Measurements from ENCODE around the gene HBEGF.

HBEGF gene

DNA sequence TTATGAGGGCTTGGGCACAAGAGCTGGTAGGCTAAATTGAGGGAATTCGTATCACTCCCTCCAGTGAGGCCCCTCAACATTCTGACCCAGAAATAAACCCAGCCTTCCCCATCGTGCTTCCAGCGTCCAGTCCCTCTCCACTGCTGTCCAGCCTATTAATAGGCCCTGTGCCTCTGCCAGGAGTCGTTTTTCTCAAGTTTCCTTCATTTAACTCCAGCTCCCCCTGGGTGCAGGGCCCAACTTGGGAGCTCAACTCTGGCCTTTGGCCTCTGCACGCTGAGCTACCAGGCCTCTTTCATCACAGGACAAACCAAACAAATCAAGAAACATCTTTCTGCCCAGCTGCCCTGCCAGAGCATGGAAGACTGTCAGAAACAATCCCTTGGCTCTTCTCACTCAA lies 10.0 kb downstream of the HBEGF start:
- DNase-seq (ENCODE audit: low spot score), result no peak

DNA sequence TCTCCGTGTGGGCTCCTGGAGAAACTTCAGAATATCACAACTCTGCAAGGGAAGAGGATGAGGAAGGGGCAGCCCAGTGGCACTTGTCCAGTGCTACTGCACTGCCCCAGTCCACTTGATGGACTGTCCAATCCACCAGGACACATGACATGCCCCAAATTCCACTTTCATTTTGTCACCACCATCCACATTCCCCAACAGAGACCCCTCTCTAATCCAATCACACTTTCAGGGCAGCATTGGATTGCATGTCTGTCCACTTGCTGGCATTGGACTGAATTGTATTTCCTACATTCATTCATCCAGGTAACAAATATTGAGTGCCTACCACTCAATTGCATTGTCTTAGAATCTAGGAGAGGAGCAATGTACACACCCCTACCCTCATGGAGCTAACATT lies 14.8 kb downstream of the HBEGF start:
- DNase-seq (ENCODE audit: low spot score), result no peak

DNA sequence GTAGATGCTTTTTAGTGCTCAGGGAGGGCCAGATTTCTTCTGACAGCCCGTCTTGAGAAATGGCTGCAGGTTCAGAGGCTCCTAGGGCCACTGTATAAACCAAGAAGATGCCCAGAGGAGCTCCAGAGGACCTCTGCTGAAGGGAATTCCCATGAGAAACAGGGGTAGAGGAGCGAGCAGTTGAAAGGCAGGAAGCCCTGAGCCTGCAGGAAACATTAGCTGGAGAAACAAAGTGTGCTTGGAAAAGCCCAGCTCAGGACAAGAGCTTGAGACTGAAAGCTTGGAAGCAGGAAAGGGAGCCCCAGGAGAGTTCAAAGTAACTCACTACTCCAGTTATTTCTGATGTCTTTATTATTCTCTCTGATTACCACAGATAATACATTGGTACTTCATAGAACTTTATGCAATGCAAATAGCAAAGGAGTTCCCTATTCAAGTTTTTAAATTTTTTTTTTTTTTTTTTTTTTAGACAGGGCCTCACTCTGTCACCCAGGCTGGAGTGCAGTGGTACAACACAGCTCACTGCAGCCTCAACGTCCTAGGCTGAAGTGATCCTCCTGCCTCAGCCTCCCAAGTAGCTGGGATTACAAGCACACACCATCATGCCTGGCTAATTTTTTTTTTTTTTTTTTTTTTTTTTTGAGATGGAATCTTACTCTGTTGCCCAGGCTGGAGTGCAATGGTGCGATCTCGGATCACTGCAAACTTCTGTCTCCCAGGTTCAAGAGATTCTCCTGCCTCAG lies 16.5 kb downstream of the HBEGF start:
- no peak for DNase-seq (ENCODE audit: low spot score)

DNA sequence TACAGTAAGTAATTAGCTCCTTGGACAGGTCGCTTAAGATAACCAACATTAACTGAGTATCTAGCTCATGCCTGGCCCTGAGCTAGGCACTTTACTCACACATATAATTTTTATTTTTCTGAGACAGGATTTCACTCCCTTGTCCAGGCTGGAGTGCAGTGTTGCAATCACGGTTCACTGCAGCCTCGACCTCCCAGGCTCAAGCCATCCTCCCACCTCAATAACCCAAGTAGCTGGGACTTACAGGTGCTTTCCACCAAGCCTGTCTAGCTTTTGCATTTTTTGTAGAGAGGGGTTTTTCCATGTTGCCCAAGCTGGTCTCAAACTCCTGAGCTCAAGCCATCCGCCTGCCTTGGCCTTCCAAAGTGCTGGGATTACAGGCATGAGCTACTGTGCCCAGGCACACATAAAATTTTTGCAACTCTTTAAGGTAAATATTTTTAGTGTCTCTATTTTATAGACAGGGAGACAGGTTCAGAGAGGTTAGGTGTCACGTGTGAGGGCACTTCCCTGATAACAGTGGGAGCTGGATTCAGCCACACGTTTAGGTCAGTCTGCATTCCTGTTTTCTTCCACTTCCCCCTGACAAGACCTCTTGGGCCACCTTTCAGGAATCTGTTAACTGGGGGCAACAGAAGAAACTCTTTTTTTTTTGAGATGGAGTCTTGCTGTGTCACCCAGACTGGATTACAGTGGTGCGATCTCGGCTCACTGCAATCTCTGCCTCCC lies 18.2 kb downstream of the HBEGF start:
- no peak for DNase-seq (ENCODE audit: low spot score)

DNA sequence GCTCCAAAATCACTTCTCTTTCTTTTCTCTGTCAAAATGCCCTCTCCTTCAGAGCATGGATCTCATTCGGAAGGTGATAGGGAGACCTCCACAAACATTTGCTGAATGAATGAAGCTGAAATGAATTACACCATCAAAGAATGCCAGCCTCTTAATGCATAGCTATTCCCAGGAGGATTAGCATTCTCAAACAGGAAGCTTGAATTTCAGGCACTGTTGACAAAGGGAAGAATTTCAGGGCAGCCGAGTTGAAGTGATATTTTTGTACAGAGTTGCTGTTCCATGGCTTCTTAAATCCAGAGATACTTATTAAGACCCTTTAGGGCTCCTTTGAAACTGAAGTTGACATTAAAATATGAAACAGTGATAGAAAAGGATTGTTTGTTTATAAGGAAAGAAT lies 18.8 kb downstream of the HBEGF start:
- DNase-seq (ENCODE audit: low spot score), result no peak

DNA sequence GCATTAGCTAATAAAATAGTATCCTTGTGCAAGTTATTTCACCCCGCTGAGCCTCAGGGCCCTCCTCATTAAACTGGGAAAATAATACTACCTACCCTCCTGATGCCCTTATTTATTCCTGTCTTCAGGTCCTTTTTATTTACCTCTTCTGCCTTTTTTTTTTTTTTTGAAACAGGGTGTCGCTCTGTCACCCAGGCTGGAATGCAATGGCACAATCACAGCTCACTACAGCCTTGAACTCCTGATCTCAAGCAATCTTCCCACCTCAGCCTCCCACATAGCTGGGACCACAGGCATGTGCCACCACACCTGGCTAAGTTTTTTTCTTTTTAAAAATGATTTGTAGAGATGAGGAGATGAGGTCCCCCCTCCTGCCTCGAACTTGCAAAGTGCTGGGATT lies 20.9 kb downstream of the HBEGF start:
- no peak for DNase-seq (ENCODE audit: low spot score)

DNA sequence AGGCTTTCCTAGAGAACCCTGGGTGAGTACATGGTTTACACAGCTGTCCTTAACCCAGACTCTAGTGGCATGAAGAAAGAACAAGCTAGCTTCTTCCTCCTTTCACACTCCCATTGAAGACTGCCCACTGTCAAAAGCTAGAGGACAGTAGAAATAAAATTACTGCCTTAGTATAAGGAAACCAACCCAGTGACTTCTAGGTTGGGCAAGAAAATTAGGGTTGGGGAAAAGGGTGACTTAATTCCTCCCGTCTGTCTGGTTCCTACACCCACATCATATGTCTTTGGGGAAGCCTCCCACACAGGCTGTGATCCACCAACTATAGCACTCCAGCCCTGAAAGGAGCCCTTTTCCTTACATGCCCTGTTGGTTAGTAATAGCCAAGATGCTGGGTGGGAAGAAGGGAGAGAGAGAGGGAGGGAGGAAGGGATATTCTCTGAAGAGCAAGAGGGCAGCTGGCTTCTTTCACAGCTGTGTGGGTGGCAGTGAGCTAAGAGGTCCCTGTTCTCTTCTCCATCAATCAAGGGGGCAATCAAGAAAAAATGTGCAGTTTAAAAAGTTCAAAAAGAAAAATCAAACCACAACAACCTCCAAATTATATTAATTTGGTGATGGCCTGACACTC lies 21.7 kb downstream of the HBEGF start:
- no peak for DNase-seq (ENCODE audit: low spot score)

DNA sequence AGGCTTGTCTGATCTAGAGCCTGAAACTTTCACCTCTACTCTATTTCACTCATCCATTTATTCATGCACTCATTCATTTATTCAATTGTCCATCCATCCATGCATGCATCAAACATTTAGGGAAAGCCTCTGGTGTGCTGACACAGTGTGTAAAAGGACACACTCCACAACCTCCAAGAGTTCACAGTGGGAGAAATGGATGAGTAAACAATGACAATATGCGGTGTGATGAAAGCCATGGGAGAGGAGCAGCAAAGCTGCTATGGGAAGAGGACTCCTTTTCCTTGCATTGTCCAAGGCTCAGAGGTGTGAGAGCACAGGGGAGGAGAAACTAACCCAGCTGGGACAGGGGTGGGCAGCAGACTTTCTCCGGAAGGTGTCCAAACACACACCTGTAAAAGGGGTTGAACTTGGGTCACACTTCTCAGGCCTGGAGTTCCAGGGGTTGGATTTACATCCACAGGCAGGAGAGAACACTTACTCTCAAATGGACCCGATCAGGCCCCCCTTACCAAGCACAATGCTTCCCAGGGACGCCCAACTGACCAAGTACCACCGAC lies 22.3 kb downstream of the HBEGF start:
- DNase-seq (ENCODE audit: low spot score), result no peak

DNA sequence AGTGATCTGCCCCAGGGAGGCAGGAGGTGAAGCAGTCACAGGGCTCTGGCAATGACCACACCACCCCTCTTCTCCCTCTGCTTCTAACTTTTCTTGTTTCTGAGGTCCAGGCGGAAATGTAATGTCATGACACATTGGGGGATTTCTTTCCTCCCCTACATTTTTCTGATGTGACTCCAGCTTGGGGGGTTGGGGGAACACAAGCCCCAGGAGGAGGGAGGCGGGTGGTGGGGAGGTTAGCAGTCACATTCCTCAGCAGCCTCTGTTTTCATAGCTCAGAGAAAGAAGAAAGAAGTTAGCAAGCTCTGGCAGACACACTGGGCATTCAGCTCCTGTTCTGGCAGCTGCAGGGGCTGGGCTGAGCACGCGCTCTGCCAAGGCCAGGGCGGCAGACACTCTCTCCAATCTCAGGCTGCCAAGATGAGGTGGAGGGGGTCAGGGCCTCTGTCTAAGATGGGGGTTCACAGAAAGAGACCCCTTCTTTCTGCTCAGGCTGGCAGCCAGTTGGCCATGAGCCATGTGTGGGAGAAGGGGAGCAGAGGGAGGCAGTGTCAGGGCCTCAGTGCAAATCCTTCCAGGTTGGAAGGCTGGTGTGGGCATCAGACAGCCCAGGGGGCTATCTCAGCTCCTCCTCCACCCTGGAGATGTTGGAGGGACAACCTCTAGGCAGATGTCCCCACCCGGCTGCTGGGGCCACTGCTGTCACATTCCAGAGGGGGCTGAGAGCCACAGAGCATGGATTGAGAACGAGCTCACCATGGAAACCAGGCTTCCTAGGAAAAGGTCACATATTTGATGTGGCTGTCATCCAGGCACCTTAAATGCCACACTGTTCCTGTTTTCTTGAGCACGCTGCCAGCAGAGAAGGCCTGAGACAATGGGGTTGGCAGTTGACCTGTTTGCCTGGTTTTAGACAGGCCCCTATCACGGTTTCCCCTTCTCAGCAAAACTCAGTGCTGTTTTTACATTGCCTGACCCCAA lies 23.4 kb downstream of the HBEGF start:
- no peak for DNase-seq (ENCODE audit: low spot score)

DNA sequence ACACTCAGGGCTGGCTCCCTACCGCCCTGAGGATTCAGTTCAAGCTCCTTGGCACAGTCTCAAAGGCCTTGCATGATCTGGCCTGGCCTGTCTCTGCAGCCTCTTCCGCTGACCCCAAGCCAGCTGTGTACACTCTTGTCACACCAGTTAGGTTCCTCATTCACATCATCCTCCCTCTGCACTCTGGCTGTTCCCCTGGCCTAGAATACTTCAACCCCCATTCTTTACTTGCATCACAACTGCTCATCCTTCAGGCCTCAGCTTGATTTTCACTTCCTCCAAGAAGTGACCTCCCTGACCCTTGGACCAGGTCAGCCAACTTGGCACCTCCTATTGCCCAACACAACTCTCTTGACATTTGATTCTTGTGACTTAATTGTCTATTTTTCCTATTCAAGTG lies 24.6 kb downstream of the HBEGF start:
- no peak for DNase-seq (ENCODE audit: low spot score)

DNA sequence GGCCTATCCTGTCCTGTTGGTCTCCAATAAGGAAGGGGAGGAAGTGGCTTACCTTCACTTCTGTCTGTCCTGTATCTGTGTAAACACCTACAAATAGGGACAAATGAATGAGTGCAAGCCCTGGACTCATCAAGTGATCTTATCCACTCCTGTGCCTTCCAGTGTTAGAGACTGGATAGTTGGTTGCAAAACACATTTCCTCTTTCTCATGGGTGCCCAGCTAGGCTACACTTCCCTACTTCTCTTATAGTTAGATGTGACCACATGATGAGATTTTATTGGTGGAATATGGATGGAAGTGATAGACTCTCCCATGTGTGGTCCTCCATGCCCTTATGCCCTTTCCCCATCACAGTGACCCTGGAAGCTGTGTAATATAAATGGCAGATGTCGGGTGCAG lies 26.6 kb downstream of the HBEGF start:
- DNase-seq (ENCODE audit: low spot score), result no peak

DNA sequence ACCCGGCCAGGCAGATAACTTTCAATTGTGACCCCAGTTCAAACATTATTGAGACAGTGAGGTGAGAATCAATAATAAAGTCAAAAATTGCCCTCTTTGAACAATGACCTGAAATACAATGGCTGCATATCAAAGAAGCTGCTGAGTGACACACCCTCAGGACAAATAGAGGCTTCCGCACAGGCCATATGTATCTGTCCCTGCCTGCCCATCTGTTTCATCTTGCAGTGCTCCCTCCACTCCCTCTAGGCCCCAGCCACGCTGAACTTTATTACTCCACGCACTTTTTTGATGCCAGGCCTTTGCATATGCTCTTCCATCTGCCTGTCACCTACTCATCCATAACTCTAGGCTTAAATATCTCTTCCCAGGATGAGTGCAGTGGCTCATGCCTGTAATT lies 27.6 kb downstream of the HBEGF start:
- no peak for DNase-seq (ENCODE audit: low spot score)

DNA sequence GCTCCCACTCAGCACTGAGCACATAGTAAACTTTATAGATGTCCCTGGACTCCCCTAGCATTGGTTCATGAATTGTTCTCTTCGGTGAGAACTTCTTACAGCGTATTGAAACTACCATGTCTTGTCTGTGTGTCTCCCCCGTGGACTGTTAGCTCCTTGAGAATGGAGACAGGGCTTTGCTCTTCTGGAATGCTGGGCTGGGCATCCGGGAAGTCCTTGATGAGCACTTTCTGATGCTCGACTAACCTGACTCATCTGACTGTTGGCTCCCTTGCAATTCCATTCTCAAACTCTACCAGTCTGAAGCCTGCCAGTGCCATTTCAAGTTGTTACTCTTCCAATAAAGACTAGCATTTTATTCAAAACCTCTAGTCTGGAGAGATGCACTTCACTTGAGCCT lies 28.5 kb downstream of the HBEGF start:
- no peak for DNase-seq (ENCODE audit: low spot score)

DNA sequence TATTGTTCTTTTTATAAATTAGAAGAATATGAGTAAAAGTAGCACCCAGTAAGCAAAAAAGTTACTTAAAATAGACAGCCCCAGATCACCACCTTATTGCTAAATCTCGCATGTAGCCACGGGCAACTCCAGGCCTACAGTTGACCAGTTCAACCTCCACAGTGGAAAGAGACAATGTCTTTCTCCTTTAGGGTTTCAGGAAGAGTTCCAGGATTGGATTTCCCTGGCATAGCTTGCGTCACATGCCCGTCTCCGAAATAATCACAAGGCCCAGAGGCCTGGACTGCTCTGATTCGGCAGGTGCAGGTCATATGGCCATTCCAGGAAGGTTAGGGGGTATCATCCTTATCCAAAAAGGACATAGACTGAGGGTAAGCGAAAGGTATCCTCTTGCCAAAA lies 33.6 kb downstream of the HBEGF start:
- DNase-seq (ENCODE audit: low spot score), result no peak

DNA sequence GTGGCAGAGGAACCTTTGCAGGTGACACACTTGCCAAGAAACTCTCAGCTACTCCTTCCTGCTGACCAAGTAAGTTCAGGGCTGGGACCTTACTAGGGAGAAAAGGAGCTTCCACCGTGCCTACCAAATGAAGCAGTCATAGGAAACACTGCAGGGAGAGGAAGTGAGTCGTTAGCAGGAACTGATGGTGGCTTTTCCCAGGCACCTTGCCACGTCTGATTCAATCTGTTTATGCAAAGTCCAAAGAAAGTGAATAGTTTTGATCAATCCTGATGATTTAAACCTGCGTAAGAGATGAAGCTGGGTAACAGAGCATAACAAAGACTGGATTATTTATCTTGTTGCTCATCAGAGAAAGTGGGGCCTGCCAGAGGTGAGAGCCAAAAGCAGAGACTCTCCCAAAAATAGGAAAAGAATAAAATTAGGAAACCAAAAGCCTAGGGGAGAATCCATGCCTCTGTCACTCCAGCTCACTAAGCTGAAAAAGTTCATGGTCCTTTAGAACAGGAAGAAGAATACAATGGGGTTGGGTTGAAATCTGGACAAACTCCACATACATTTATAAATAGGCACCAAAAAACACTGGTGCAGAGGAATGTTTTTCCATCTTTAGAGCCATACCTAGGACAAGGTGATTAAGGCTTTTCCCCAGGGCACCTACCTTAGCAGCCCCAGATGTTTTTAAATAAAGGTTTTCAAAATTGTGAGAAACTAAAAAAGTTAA lies 34.2 kb downstream of the HBEGF start:
- no peak for DNase-seq (ENCODE audit: low spot score)

DNA sequence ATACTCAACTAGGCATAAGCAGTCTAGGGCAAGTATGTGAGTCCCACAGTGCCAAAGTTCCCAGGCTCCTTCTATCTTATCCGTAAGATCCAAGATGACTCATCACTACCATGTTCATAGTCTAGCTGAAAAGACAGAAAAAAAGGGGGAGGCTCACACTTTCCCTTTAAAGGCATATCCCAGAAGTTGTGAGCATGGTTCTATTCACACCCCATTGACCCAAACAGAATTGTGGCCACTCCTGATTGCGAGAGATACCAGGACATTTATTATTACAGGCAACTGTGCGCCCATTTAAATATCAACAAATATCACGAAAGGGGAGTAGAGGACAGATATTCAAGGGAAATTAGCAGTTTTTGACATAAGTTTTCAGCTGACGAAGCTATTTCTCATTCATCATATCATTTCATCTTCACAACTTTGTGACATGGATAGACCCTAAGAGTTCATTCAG lies 35.4 kb downstream of the HBEGF start:
- no peak for DNase-seq (ENCODE audit: low spot score)

DNA sequence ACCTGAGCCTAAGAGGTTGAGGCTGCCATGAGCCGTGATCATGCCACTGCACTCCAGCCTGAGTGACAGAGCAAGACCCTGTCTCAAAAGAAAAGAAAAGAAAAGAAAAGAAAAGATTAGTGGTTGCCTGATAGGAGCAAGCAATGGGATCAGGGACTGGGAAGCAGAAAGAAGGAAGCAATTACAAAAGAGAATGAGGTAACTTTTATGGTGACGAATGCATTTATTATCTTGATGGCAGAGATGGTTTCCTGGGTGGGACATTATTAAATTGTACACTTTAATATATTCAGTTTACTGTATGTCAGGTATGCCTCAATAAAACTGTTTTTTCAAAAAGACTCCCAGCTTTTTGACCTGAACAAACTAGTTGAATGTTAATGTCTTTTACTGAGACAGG lies 36.0 kb downstream of the HBEGF start:
- no peak for DNase-seq (ENCODE audit: low spot score)

DNA sequence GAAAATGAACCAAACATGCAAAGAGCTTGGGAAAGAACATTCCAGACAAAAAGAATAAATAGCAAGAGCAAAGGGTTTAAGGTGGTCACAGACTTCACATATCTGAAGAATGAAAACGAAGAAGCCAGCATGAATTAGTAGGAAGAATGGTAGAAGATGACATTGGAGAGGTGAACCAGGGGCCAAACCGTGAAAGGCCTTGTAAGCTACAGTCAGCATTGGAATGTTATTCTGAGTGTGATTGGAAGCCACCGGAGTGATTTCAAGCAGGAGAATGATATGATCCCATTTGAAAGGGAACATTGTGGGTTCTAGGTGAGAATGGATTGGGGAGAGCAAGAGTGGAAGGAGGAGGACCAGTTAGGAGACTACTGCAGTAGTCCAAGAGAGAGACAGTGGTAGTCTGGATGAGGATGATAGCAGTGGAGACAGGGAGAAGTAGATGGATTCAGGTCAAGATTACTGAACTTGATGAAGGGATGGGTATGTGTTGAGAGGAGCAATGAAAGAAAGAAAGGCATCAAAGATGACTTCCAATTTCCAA lies 36.6 kb downstream of the HBEGF start:
- no peak for DNase-seq (ENCODE audit: low spot score)

DNA sequence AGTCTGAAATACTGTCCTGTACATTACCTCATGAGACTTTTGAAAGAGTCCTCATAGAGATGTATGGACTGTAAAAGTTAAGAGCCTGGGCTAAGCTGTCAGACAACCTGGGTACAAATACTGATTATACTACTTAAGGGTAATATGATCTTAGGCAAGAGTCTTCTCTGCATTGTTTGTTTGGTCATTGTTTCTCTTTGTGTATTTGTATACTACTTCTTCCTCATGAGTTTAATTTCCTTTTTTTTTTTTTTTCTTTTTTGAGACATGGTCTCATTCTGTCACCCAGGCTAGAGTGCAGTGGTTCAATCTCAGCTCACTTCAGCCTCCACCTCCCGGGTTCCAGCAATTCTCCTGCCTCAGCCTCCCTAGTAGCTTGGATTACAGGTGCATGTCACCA lies 40.9 kb downstream of the HBEGF start:
- DNase-seq (ENCODE audit: low spot score), result no peak

DNA sequence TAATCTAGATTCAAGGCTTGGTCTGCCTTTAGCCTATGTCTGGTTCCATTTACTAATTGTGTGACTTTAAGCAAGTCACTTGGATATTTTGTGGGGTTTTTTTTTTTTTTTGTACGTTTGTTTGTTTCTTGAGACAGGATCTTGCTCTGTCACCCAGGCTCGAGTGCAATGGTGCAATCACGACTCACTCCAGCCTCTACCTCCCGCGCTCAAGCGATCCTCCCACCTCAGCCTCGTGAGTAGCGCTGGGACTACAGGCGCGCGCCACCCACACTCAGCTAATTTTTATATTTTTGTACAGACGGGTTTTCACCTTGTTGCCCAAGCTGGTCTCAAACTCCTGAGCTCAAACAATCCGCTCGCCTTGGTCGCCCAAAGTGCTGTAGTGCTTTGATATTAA lies 42.4 kb downstream of the HBEGF start:
- DNase-seq (ENCODE audit: low spot score), result no peak
